Gastrocnemius medialis (tissue), 4 donors: ENCODE results near the gene ASIC1.

Experiments
- CTCF ChIP-seq, 5 experiments: fragments of 450-650 bp in 3 of 5; fragments of 200-600 bp in 2 of 5; sonication (generic) in 2 of 5; IDR thresholded peaks in 4 of 5; conservative IDR thresholded peaks in 1 of 5; 1 replicate in 4 of 5; 2 replicates in 1 of 5; pipeline ENCODE4 v1.5.1; 2016 to 2019; ENCODE audit warnings: antibody characterized with exemption in 5 of 5, mild to moderate bottlenecking in 3 of 5, moderate library complexity in 3 of 5
- POLR2A ChIP-seq, 2 donors: fragments of 450-650 bp; IDR thresholded peaks; one replicate each; pipeline ENCODE4 v1.6.1; 2017; ENCODE audit warnings: antibody characterized with exemption in 2 of 2, mild to moderate bottlenecking in 2 of 2, moderate library complexity in 2 of 2

GRCh38 chr12:50032854-50033581 is 24.4 kb upstream of the ASIC1 start:
- no peak for TF ChIP-seq CTCF (IDR thresholded peaks at IDR 0.05 in 4 of 5, conservative IDR thresholded peaks at IDR 0.05 in 1 of 5)
- TF ChIP-seq POLR2A (IDR thresholded peaks at IDR 0.05): no peak
